ENCODE data around the gene ANLN. TPM values are rescaled to one million over a fixed set of nuclear protein-coding genes. Genes with fewer than 3 reads are reported as not detected.
"Not testable (repeated sequence)": the region's sequence is repeated elsewhere in the genome, so short reads cannot be mapped to it uniquely, and the experiment has no call there.

Gene ANLN
- polyA plus RNA-seq, 3 donors, result 20.6 to 34.8 (median 30.3) TPM

- DNase-seq (ENCODE audit: extremely low read depth in 1 of 11, low read depth in 9 of 11, low spot score in 4 of 11), result no peak
These were observed 94.6 kb downstream of the ANLN start for GRCh38 chr7:36484265-36484664.

GRCh38 chr7:36486336-36486735, 96.7 kb downstream of the ANLN start:
- no peak for DNase-seq (ENCODE audit: extremely low read depth in 1 of 11, low read depth in 9 of 11, low spot score in 4 of 11)

GRCh38 chr7:36487756-36488336, 98.2 kb downstream of the ANLN start:
- DNase-seq (ENCODE audit: extremely low read depth in 1 of 11, low read depth in 9 of 11, low spot score in 4 of 11), result peak; percentile 24 to 51 (median 39)

- not testable (repeated sequence) for DNase-seq (ENCODE audit: extremely low read depth in 1 of 11, low read depth in 9 of 11, low spot score in 4 of 11)
These were observed 99.0 kb downstream of the ANLN start for GRCh38 chr7:36488672-36489071.

GRCh38 chr7:36490419-36490830, 100.8 kb downstream of the ANLN start:
- DNase-seq (ENCODE audit: extremely low read depth in 1 of 11, low read depth in 9 of 11, low spot score in 4 of 11), result no peak

GRCh38 chr7:36491317-36491716, 101.7 kb downstream of the ANLN start:
- DNase-seq (ENCODE audit: extremely low read depth in 1 of 11, low read depth in 9 of 11, low spot score in 4 of 11), result no peak

GRCh38 chr7:36496576-36496975, 106.9 kb downstream of the ANLN start:
- no peak for DNase-seq (ENCODE audit: extremely low read depth in 1 of 11, low read depth in 9 of 11, low spot score in 4 of 11)

- not testable (repeated sequence) for DNase-seq (ENCODE audit: extremely low read depth in 1 of 11, low read depth in 9 of 11, low spot score in 4 of 11)
These were observed 107.5 kb downstream of the ANLN start for GRCh38 chr7:36497176-36497575.

- DNase-seq (ENCODE audit: extremely low read depth in 1 of 11, low read depth in 9 of 11, low spot score in 4 of 11), result no peak
These were observed 108.1 kb downstream of the ANLN start for GRCh38 chr7:36497775-36498174.

Other genes with a start within 250 kb of the ANLN start
- gene EEPD1, start 236.6 kb upstream of the ANLN start, polyA plus RNA-seq (ENCODE audit: insufficient read length in 3 of 3), result 1 to 10 TPM; 6.5 to 7.9 (median 6.6) TPM

All from renal cortex interstitium (tissue), 11 donors.